K562 (cell line): ENCODE results near the gene ANP32B. TPM values are rescaled to one million over a fixed set of nuclear protein-coding genes. Genes with fewer than 3 reads are reported as not detected.

Source experiments
- BRD4 ChIP-seq: fragments of 200-600 bp; sonication (generic); IDR thresholded peaks from 2 replicates; pipeline ENCODE4 v1.6.1; 2017; ENCODE audit warnings: inconsistent platforms
- COPS2 ChIP-seq: fragments of 450-650 bp; conservative IDR thresholded peaks from 2 replicates; pipeline ENCODE4 v1.6.1; 2016; ENCODE audit warnings: mild to moderate bottlenecking, moderate library complexity
- FOXM1 ChIP-seq, 2 experiments: fragments of 450-650 bp in 1 of 2; sonication (generic) in 1 of 2; formaldehyde crosslinking in 1 of 2; IDR thresholded peaks; 2 replicates each; pipeline versions ENCODE4 v1.6.1 to v1.9.0; 2017 to 2022; ENCODE audit warnings: low read depth in 2 of 2, mild to moderate bottlenecking in 2 of 2, missing genetic modification reagents in 1 of 2, moderate library complexity in 1 of 2
- HDAC8 ChIP-seq: fragments of 450-650 bp; IDR thresholded peaks from 2 replicates; pipeline ENCODE4 v1.6.1; 2016; ENCODE audit warnings: mild to moderate bottlenecking, missing genetic modification characterization, moderate library complexity, missing compliant biosample characterization
- IRF2 ChIP-seq: sonication (generic); formaldehyde crosslinking; IDR thresholded peaks from 2 replicates; pipeline ENCODE4 v1.8.1; 2022; ENCODE audit warnings: mild to moderate bottlenecking, missing genetic modification reagents
- KDM2B ChIP-seq: fragments of 250-450 bp; sonication (Bioruptor Pico); IDR thresholded peaks from 2 replicates; pipeline ENCODE4 v1.8.0; 2021; ENCODE audit warnings: mild to moderate bottlenecking, moderate library complexity
- MIER1 ChIP-seq: fragments of 450-650 bp; IDR thresholded peaks from 2 replicates; pipeline ENCODE4 v1.6.1; 2016; ENCODE audit warnings: antibody characterized with exemption, mild to moderate bottlenecking, low read depth
- MTF1 ChIP-seq: fragments of 250-450 bp; sonication (Bioruptor Pico); IDR thresholded peaks from 2 replicates; pipeline ENCODE4 v1.9.0; 2021; ENCODE audit warnings: moderate library complexity, mild to moderate bottlenecking, inconsistent platforms, borderline replicate concordance
- SLC30A9 ChIP-seq: fragments of 250-450 bp; sonication (Bioruptor Pico); IDR thresholded peaks from 2 replicates; pipeline ENCODE4 v1.8.0; 2022; ENCODE audit warnings: mild to moderate bottlenecking, moderate library complexity
- SPI1 ChIP-seq: IDR thresholded peaks from 2 replicates; pipeline ENCODE4 v1.6.1; 2011; ENCODE audit warnings: low read depth, low read length, control low read depth, borderline replicate concordance
- TARDBP ChIP-seq: fragments of 450-650 bp; IDR thresholded peaks from 2 replicates; pipeline ENCODE4 v1.6.1; 2016
- ZFP30 ChIP-seq: fragments of 250-450 bp; sonication (Bioruptor Pico); IDR thresholded peaks from 2 replicates; pipeline ENCODE4 v1.8.0; 2022; ENCODE audit warnings: moderate library complexity, mild to moderate bottlenecking, inconsistent platforms, borderline replicate concordance
- ZNF121 ChIP-seq: sonication (generic); formaldehyde crosslinking; conservative IDR thresholded peaks from 2 replicates; pipeline ENCODE4 v1.8.0; 2022; ENCODE audit warnings: missing genetic modification reagents
- ZNF764 ChIP-seq: fragments of 250-450 bp; sonication (Bioruptor Pico); IDR thresholded peaks from 2 replicates; pipeline ENCODE4 v1.4.0; 2020; ENCODE audit warnings: low read depth, mild to moderate bottlenecking, moderate library complexity
- polyA plus RNA-seq, 8 experiments: library from polyadenylated mRNA; depleted of rRNA in 4 of 8; stranded (reverse) in 5 of 8; unstranded in 3 of 8; fragments of >200 nt; fragmentation: Nextera tagmentation in 2 of 8; fragmentation: Illumina TruSeq in 1 of 8; extraction: Ambion mirVana in 2 of 8; extraction: Trizol in 1 of 8; gene quantifications; 2 replicates each; pipeline versions ENCODE4 v1.2.1 to v1.2.3, GENCODE V29; 2011 to 2014; ENCODE audit warnings: inconsistent platforms in 1 of 8, missing spikeins in 1 of 8
- total RNA-seq, 7 experiments: library from RNA; depleted of rRNA in 6 of 7; stranded (reverse); fragments of >200 nt in 6 of 7; fragmentation: Illumina TruSeq in 2 of 7; extraction: Trizol in 2 of 7; gene quantifications; 2 replicates each; pipeline versions ENCODE4 v1.2.1 to v1.2.3, GENCODE V29; 2011 to 2021; ENCODE audit warnings: low replicate concordance in 1 of 7
- TF ChIP-seq, protein P1 (sequence below): fragments of 450-650 bp; conservative IDR thresholded peaks from 2 replicates; pipeline ENCODE4 v1.6.1; 2016; ENCODE audit warnings: missing genetic modification characterization, low read depth, mild to moderate bottlenecking, missing compliant biosample characterization, moderate library complexity
- TF ChIP-seq, protein P2 (sequence below): fragments of 250-450 bp; sonication (Bioruptor Pico); IDR thresholded peaks from 2 replicates; pipeline ENCODE4 v1.4.0; 2020; ENCODE audit warnings: borderline replicate concordance
- TF ChIP-seq, protein P3 (sequence below): IDR thresholded peaks from 2 replicates; pipeline ENCODE4 v1.6.1; 2016; ENCODE audit warnings: missing genetic modification characterization, missing compliant biosample characterization
- TF ChIP-seq, protein P4 (sequence below), 3 experiments: IDR thresholded peaks in 2 of 3; conservative IDR thresholded peaks in 1 of 3; 2 replicates each; pipeline ENCODE4 v1.5.1; 2011 to 2012; ENCODE audit warnings: low read length in 3 of 3, mild to moderate bottlenecking in 3 of 3, control low read depth in 2 of 3, improper control_type of control experiment in 1 of 3, inconsistent platforms in 1 of 3, low read depth in 1 of 3, mixed read lengths in 1 of 3, moderate library complexity in 1 of 3; ENCODE audit not compliant: insufficient read depth in 2 of 3
- TF ChIP-seq, protein P5 (sequence below): conservative IDR thresholded peaks from 2 replicates; pipeline ENCODE4 v1.6.1; 2011; ENCODE audit warnings: low read depth, mild to moderate bottlenecking, low read length; ENCODE audit not compliant: control insufficient read depth

ANP32B gene
- total and polyA plus RNA-seq, 9 of the 15 experiments (the other 6 are each of a cell fraction or from before 2014, with no cell fraction given), result 68.9 to 815 (median 141) TPM

DNA sequence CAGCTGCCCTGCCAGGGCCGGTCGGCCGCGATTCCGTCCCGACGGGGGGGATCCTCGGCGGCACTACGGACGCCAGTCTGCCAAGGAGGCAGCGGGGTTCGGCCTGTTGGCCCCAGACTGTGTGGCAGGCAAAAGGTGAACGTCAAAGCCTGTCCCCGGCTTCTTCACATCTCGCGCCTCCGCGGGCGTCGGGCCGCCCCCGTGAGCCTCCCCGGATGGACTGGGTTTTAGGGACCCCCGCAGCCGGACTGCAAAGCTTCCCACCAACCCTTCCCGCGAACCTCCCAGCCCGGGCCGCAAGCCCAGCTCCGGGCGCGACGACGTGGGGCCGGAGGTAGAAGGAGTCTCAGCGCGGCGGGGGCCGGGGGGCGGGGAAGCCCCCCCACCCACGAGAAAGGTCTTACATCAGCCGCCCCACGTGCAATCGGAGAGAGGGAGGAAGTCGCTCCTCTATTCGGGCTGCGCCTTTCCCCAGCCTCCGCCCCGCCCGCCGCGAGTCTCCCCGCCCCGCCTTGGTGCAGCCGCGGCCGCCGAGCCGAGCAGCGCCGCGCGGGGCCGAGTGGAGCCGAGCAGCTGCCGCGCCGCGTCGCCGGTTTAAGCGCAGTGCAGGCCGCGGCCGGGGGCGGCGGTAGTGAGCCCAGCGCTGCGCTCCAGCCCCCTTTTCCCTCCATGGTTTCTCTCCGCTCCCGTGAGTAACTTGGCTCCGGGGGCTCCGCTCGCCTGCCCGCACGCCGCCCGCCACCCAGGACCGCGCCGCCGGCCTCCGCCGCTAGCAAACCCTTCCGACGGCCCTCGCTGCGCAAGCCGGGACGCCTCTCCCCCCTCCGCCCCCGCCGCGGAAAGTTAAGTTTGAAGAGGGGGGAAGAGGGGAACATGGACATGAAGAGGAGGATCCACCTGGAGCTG, at the start of gene ANP32B (continued):
- TF ChIP-seq HDAC8 (tag), result peak; percentile 85; the same call in 1 of the 2 replicates
- TF ChIP-seq, protein P1, sequence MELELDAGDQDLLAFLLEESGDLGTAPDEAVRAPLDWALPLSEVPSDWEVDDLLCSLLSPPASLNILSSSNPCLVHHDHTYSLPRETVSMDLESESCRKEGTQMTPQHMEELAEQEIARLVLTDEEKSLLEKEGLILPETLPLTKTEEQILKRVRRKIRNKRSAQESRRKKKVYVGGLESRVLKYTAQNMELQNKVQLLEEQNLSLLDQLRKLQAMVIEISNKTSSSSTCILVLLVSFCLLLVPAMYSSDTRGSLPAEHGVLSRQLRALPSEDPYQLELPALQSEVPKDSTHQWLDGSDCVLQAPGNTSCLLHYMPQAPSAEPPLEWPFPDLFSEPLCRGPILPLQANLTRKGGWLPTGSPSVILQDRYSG (tag), result 0 out of 2 replicates have a peak, but pooled peaks have one; percentile 64
- TF ChIP-seq, protein P2, sequence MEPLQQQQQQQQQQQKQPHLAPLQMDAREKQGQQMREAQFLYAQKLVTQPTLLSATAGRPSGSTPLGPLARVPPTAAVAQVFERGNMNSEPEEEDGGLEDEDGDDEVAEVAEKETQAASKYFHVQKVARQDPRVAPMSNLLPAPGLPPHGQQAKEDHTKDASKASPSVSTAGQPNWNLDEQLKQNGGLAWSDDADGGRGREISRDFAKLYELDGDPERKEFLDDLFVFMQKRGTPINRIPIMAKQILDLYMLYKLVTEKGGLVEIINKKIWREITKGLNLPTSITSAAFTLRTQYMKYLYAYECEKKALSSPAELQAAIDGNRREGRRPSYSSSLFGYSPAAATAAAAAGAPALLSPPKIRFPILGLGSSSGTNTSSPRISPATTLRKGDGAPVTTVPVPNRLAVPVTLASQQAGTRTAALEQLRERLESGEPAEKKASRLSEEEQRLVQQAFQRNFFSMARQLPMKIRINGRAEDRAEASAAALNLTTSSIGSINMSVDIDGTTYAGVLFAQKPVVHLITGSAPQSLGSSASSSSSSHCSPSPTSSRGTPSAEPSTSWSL, result peak; percentile 51; the same call in 1 of the 2 replicates
- TF ChIP-seq MTF1, result no peak
- TF ChIP-seq, protein P3, sequence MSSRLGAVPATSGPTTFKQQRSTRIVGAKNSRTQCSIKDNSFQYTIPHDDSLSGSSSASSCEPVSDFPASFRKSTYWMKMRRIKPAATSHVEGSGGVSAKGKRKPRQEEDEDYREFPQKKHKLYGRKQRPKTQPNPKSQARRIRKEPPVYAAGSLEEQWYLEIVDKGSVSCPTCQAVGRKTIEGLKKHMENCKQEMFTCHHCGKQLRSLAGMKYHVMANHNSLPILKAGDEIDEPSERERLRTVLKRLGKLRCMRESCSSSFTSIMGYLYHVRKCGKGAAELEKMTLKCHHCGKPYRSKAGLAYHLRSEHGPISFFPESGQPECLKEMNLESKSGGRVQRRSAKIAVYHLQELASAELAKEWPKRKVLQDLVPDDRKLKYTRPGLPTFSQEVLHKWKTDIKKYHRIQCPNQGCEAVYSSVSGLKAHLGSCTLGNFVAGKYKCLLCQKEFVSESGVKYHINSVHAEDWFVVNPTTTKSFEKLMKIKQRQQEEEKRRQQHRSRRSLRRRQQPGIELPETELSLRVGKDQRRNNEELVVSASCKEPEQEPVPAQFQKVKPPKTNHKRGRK (tag), result no peak
- TF ChIP-seq COPS2, result no peak
- no peak for TF ChIP-seq IRF2 (CRISPR knock-in tag)
- TF ChIP-seq KDM2B (CRISPR knock-in tag), result no peak
- no peak for TF ChIP-seq ZFP30 (CRISPR knock-in tag)
- TF ChIP-seq, protein P4, sequence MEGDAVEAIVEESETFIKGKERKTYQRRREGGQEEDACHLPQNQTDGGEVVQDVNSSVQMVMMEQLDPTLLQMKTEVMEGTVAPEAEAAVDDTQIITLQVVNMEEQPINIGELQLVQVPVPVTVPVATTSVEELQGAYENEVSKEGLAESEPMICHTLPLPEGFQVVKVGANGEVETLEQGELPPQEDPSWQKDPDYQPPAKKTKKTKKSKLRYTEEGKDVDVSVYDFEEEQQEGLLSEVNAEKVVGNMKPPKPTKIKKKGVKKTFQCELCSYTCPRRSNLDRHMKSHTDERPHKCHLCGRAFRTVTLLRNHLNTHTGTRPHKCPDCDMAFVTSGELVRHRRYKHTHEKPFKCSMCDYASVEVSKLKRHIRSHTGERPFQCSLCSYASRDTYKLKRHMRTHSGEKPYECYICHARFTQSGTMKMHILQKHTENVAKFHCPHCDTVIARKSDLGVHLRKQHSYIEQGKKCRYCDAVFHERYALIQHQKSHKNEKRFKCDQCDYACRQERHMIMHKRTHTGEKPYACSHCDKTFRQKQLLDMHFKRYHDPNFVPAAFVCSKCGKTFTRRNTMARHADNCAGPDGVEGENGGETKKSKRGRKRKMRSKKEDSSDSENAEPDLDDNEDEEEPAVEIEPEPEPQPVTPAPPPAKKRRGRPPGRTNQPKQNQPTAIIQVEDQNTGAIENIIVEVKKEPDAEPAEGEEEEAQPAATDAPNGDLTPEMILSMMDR (IDR thresholded peaks at IDR 0.05 in 2 of 3, conservative IDR thresholded peaks at IDR 0.05 in 1 of 3; ENCODE audit: insufficient read depth in 2 of 3, low read depth in 1 of 3, low read length in 3 of 3), result peak; percentile 69 to 96 (median 92)
- TF ChIP-seq TARDBP, result no peak; the same call in 1 of the 2 replicates
- TF ChIP-seq SLC30A9 (CRISPR knock-in tag), result no peak
- TF ChIP-seq ZNF764 (CRISPR knock-in tag), result no peak
- no peak for TF ChIP-seq MIER1
- TF ChIP-seq ZNF121 (CRISPR knock-in tag), result no peak
- TF ChIP-seq, protein P5, sequence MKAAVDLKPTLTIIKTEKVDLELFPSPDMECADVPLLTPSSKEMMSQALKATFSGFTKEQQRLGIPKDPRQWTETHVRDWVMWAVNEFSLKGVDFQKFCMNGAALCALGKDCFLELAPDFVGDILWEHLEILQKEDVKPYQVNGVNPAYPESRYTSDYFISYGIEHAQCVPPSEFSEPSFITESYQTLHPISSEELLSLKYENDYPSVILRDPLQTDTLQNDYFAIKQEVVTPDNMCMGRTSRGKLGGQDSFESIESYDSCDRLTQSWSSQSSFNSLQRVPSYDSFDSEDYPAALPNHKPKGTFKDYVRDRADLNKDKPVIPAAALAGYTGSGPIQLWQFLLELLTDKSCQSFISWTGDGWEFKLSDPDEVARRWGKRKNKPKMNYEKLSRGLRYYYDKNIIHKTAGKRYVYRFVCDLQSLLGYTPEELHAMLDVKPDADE, result peak; percentile 84
- TF ChIP-seq FOXM1 (IDR thresholded peaks at IDR 0.05; ENCODE audit: low read depth), result peak; percentile 73
- peak; percentile 92 for TF ChIP-seq FOXM1 (CRISPR knock-in tag; IDR thresholded peaks at IDR 0.05; ENCODE audit: low read depth)
- TF ChIP-seq SPI1, result peak; percentile 91
- peak; percentile 94 for TF ChIP-seq BRD4
